Measurements from ENCODE around the gene FEN1. TPM values are rescaled to one million over a fixed set of nuclear protein-coding genes. Genes with fewer than 3 reads are reported as not detected.

The FEN1 gene
- total RNA-seq, 1 donor from 2014 or later: 9.6 TPM

DNA sequence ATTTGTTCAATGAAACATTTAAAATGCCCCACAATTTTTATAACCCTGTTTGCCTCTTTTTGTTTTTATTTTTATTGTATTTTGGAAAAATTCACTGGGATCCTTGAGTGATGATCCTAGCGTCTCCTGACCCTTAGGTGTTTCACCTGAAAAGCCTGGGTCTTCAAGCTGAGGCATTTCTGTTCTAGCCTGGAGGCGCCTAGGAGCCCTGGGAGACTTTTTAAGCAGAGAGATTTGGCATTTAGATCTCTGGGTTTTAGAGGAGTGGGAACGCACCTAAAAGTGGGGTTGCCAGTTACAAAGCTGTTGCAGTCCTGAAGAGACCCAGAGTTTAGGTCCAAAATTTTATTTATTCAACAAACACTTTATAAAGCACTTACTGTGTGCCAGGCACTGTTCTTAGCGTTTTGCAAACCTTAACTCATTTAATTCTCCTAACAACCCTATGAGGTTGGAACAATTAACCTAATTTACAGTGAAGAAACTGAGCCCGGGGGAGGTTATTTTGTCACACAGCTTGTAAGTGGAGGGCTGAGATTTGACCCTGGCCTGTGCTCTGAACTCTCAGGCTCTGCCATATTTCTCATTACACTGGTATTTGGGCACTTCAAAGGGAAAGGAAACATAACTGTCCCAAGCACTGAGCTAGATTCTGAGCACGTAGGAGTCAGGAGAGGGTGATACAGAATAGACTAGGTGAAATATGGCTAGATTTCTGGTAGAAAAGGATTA, 24.9 kb downstream of the FEN1 start:
- intact Hi-C loops (cut with DNase I): loop anchor here (5.0 kb wide), 2 partner anchors 75 to 155 kb away; partner anchors contain the start of gene FADS3
- Histone ChIP-seq H3K9me3 (no peaks in the 10 kb centered on the region), H3K36me3 (no peaks in the 10 kb centered on the region), H3K4me3 (peak overlapping the region; percentile 51 to 83), H3K27ac (peak overlapping the region; percentile 99), H3K27me3 (no peaks in the 10 kb centered on the region), H3K4me1 (peaks cover 21% of the 10 kb centered on the region)
- TF ChIP-seq POLR2A (IDR thresholded peaks at IDR 0.05): no peak
- TF ChIP-seq POLR2AphosphoS5 (IDR thresholded peaks at IDR 0.05; ENCODE audit: insufficient read depth in 1 of 2, low read depth in 1 of 2): no peak
- TF ChIP-seq, protein P1, sequence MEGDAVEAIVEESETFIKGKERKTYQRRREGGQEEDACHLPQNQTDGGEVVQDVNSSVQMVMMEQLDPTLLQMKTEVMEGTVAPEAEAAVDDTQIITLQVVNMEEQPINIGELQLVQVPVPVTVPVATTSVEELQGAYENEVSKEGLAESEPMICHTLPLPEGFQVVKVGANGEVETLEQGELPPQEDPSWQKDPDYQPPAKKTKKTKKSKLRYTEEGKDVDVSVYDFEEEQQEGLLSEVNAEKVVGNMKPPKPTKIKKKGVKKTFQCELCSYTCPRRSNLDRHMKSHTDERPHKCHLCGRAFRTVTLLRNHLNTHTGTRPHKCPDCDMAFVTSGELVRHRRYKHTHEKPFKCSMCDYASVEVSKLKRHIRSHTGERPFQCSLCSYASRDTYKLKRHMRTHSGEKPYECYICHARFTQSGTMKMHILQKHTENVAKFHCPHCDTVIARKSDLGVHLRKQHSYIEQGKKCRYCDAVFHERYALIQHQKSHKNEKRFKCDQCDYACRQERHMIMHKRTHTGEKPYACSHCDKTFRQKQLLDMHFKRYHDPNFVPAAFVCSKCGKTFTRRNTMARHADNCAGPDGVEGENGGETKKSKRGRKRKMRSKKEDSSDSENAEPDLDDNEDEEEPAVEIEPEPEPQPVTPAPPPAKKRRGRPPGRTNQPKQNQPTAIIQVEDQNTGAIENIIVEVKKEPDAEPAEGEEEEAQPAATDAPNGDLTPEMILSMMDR (IDR thresholded peaks at IDR 0.05): no peak
- DNase-seq (ENCODE audit: extremely low spot score in 2 of 2): no peak

DNA sequence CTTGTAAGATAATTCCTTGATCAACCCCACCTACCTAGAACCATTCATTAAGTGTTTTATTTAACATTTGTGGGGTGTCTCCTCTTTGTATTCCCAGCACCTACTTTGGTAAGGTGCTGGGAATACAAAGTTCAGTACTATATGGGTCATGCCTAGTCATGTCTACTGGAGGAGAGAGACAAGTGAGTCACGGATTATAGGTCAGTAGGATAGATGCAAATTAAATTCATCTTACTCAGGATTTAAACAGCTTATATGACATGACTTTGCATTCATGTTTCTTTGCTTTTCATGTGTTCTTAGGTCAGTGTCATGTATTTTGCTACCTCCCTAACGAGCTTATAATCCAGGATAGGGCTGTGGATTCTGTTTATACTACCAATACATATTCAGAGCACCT, 27.5 kb downstream of the FEN1 start:
- TF ChIP-seq POLR2AphosphoS5 (IDR thresholded peaks at IDR 0.05; ENCODE audit: insufficient read depth in 1 of 2, low read depth in 1 of 2) (peak in 1 of 2 donors; percentile 46), POLR2A (IDR thresholded peaks at IDR 0.05) (no peak)
- TF ChIP-seq, protein P1 (IDR thresholded peaks at IDR 0.05): no peak
- no peak for DNase-seq (ENCODE audit: extremely low spot score in 2 of 2)
- H3K9me3 ChIP-seq: no peaks in the 10 kb centered on the region
- no peaks in the 10 kb centered on the region for H3K36me3 ChIP-seq
- H3K4me1 ChIP-seq: peaks cover 12% of the 10 kb centered on the region
- H3K27ac ChIP-seq: no peak overlapping the region
- H3K27me3 ChIP-seq: no peaks in the 10 kb centered on the region
- H3K4me3 ChIP-seq: no peak overlapping the region
- intact Hi-C loops (cut with DNase I): no loop called here

DNA sequence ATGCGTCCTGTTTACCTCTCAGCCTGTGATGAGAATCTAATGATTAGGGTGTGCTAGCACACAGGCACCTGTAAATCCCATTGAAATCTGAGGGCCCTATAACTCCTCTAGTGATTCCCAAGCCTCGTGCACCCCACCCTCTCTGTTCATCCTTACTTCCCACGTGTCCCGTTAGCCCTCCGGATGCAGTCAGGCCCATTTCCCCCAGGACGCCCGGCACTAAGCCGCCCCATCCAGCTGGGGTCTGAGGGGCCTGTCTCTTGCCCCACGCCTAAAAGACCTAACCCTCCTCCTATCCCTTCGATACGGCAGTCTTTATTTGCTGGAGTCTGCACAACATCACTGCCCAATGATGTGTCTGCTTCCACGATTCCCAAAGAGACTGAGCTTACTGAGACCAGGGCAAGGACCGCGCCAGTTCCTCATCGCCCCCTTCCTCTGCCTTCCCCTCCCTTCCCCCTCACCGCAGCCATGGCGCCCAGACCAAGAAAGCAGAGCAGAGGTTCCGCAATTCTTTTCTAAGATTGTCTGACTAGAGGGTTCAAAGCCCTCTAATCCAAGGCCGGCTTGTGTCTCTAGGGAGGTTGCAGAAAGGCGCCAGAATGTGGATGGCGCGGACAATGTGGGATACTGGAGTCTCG, 34.3 kb downstream of the FEN1 start:
- no peak for TF ChIP-seq POLR2AphosphoS5 (IDR thresholded peaks at IDR 0.05; ENCODE audit: insufficient read depth in 1 of 2, low read depth in 1 of 2)
- Histone ChIP-seq H3K9me3 (no peaks in the 10 kb centered on the region), H3K27ac (peak overlapping the region; percentile 78), H3K4me3 (peak overlapping the region; percentile 65 to 66), H3K36me3 (no peaks in the 10 kb centered on the region), H3K27me3 (no peaks in the 10 kb centered on the region), H3K4me1 (peaks cover 44% of the 10 kb centered on the region)
- intact Hi-C loops (cut with DNase I): no loop called here
- DNase-seq (ENCODE audit: extremely low spot score in 2 of 2): no peak

DNA sequence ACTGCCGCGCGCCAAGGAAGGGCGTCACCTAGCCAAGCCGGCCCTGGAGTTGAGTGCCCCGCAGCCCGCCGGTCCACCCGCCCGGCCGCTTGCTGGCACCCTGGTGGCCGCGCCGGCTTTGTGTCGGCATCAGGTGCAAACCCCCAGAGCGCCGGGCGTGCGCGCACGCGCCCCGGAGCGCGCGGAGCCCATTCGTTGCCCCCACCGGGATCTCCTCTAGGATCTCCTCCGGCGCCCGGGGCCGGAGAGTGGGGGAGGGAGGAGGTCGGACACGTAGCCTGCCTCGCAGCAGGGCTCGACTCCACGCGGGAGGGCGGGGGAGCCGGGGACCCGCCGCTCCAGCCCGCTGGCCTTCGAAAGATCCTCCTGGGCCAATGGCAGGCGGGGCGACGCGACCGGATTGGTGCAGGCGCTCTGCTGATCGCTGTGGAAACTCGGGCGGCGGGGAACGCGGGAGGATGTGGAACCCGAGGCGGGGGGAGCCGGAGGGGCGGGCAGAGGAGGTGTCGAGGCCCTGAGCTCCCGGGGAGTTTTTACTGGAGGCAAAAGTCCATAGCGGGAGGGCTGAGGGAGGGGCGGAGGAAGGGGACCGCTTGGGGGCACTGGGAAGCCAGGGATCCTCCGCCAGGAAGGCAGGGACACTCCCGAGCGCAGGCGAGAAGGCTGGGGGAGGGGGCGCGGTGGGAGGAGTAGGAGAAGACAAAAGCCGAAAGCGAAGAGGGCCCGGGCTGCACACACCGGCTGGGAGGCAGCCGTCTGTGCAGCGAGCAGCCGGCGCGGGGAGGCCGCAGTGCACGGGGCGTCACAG, 35.1 kb downstream of the FEN1 start, which contains the start of gene FADS2:
Gene FADS2 (plus strand): TSS at position 730 of the 808 bp plus-strand sequence. CDS start 91 bp downstream, outside the sequence.
- Histone ChIP-seq H3K4me3 (peak within 1 kb of the TSS; percentile 65 to 66), H3K9me3 (no peaks in the 10 kb centered on the region), H3K36me3 (no peaks in the 10 kb centered on the region), H3K27me3 (no peaks in the 10 kb centered on the region), H3K27ac (peak within 1 kb of the TSS; percentile 78), H3K4me1 (peaks cover 46% of the 10 kb centered on the region)
- TF ChIP-seq, protein P1 (IDR thresholded peaks at IDR 0.05): peak in 1 of 3 experiments; percentile 7
- peak in 1 of 2 donors; percentile 20 for TF ChIP-seq POLR2A (IDR thresholded peaks at IDR 0.05)
- peak in 1 of 2 donors; percentile 78 for TF ChIP-seq POLR2AphosphoS5 (IDR thresholded peaks at IDR 0.05; ENCODE audit: insufficient read depth in 1 of 2, low read depth in 1 of 2)
- DNase-seq (ENCODE audit: extremely low spot score in 2 of 2): no peak
- intact Hi-C loops (cut with DNase I): no loop called here

DNA sequence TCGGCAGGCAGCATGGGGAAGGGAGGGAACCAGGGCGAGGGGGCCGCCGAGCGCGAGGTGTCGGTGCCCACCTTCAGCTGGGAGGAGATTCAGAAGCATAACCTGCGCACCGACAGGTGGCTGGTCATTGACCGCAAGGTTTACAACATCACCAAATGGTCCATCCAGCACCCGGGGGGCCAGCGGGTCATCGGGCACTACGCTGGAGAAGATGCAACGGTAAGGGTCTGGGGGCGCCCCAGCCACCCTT, 35.6 kb downstream of the FEN1 start:
- Histone ChIP-seq H3K9me3 (no peaks in the 10 kb centered on the region), H3K4me3 (peak overlapping the region; percentile 65 to 66), H3K27me3 (no peaks in the 10 kb centered on the region), H3K27ac (peak overlapping the region; percentile 78), H3K4me1 (peaks cover 46% of the 10 kb centered on the region), H3K36me3 (no peaks in the 10 kb centered on the region)
- no peak for DNase-seq (ENCODE audit: extremely low spot score in 2 of 2)
- intact Hi-C loops (cut with DNase I): no loop called here
- no peak for TF ChIP-seq POLR2A (IDR thresholded peaks at IDR 0.05)
- TF ChIP-seq, protein P1 (IDR thresholded peaks at IDR 0.05): no peak
- no peak for TF ChIP-seq POLR2AphosphoS5 (IDR thresholded peaks at IDR 0.05; ENCODE audit: insufficient read depth in 1 of 2, low read depth in 1 of 2)

All from vagina (tissue), 2 donors.